K562 treated with DMSO at 1 percent for 12 hours (cell line): Measurements from ENCODE around the gene CXorf58. TPM values are rescaled to one million over a fixed set of nuclear protein-coding genes. Genes with fewer than 3 reads are reported as not detected.

ENCODE experiments used
- total RNA-seq: library from RNA; unstranded; fragments of 300-600 nt; gene quantifications from 2 replicates; pipeline ENCODE4 v1.2.3, GENCODE V29; 2022; ENCODE audit not compliant: insufficient read depth

CXorf58 gene, protein sequence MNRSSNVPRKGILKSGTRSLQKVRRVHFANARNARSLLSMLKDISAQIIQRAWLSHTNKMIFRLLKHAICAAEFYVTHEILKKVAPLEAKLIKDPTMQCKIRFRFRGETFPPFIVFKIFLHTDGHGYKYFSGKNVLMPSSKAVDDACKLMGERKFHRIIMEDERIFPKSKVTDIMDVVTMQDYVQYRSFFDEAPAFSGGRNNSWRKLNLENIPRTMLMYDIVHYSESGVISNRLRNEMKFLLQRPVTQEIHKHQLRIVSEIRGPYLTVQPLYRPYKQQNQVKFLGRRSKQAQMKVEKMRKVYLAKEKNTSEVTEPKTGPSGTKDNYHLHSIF
- 0.56 TPM in 1 of 2 replicates, not detected in the other for total RNA-seq

GRCh38 chrX:23907498-23908218 is at the start of gene CXorf58, which contains the start of gene APOO:
CXorf58 (plus strand) TSS chrX:23908006; CDS start chrX:23910303, 2,297 bp downstream.
APOO (minus strand) TSS chrX:23907938; CDS start chrX:23907702, 236 bp downstream.

Other genes with a start within 250 kb of the CXorf58 start
- gene PRDX4, start 240.5 kb upstream of the CXorf58 start, total RNA-seq: 116 and 130 TPM in 2 replicates
- 15.4 and 32.6 TPM in 2 replicates for gene ACOT9, start 164.7 kb upstream of the CXorf58 start, total RNA-seq
- 111 and 141 TPM in 2 replicates for gene SAT1, start 124.8 kb upstream of the CXorf58 start, total RNA-seq
- gene APOO, start 68 bp upstream of the CXorf58 start, total RNA-seq: 38.3 and 49.1 TPM in 2 replicates
- 2.1 and 11.0 TPM in 2 replicates for gene KLHL15, start 119.2 kb downstream of the CXorf58 start, total RNA-seq
- gene EIF2S3, start 146.9 kb downstream of the CXorf58 start, total RNA-seq: 89.5 and 259 TPM in 2 replicates
- 2.1 and 20.8 TPM in 2 replicates for gene ZFX, start 241.7 kb downstream of the CXorf58 start, total RNA-seq